ENCODE measurements around the gene USP44. TPM values are rescaled to one million over a fixed set of nuclear protein-coding genes. Genes with fewer than 3 reads are reported as not detected.
"Not testable (repeated sequence)": the region's sequence is repeated elsewhere in the genome, so short reads cannot be mapped to it uniquely, and the experiment has no call there.

Gene USP44
- total RNA-seq, 1 donor from 2014 or later = 10.4 TPM

GRCh38 chr12:95574799-95575452 lies 23.6 kb upstream of the USP44 start:
- Mint-ChIP-seq H3K4me3 (ENCODE audit: unreplicated experiment) (no peak overlapping the region), H3K36me3 (ENCODE audit: low read depth, unreplicated experiment) (no peaks in the 10 kb centered on the region), H3K9me3 (ENCODE audit: unreplicated experiment) (no peaks in the 10 kb centered on the region), H3K27ac (ENCODE audit: unreplicated experiment) (peak overlapping the region; percentile 2), H3K27me3 (ENCODE audit: unreplicated experiment) (peaks cover 4% of the 10 kb centered on the region), H3K4me1 (ENCODE audit: unreplicated experiment) (no peaks in the 10 kb centered on the region)
- no peak for DNase-seq (ENCODE audit: low spot score)
- TF ChIP-seq CTCF (IDR thresholded peaks at IDR 0.05; ENCODE audit: unreplicated experiment) = peak; percentile 93

- Mint-ChIP-seq H3K27ac (ENCODE audit: unreplicated experiment) (peak overlapping the region; percentile 2), H3K4me1 (ENCODE audit: unreplicated experiment) (no peaks in the 10 kb centered on the region), H3K9me3 (ENCODE audit: unreplicated experiment) (no peaks in the 10 kb centered on the region), H3K36me3 (ENCODE audit: low read depth, unreplicated experiment) (no peaks in the 10 kb centered on the region), H3K27me3 (ENCODE audit: unreplicated experiment) (peaks cover 4% of the 10 kb centered on the region), H3K4me3 (ENCODE audit: unreplicated experiment) (no peak overlapping the region)
- no peak for TF ChIP-seq CTCF (IDR thresholded peaks at IDR 0.05; ENCODE audit: unreplicated experiment)
- DNase-seq (ENCODE audit: low spot score) = no peak
Observed at GRCh38 chr12:95573951-95574576, 22.8 kb upstream of the USP44 start.

GRCh38 chr12:95571369-95571768 lies 20.1 kb upstream of the USP44 start:
- no peaks in the 10 kb centered on the region for H3K9me3 Mint-ChIP-seq (ENCODE audit: unreplicated experiment)
- TF ChIP-seq CTCF (IDR thresholded peaks at IDR 0.05; ENCODE audit: unreplicated experiment) = no peak
- H3K4me1 Mint-ChIP-seq (ENCODE audit: unreplicated experiment) = peaks cover 6% of the 10 kb centered on the region
- H3K27ac Mint-ChIP-seq (ENCODE audit: unreplicated experiment) = no peak overlapping the region
- no peaks in the 10 kb centered on the region for H3K36me3 Mint-ChIP-seq (ENCODE audit: low read depth, unreplicated experiment)
- no peak for DNase-seq (ENCODE audit: low spot score)
- H3K4me3 Mint-ChIP-seq (ENCODE audit: unreplicated experiment) = no peak overlapping the region
- peaks cover 1% of the 10 kb centered on the region for H3K27me3 Mint-ChIP-seq (ENCODE audit: unreplicated experiment)

GRCh38 chr12:95568045-95568444 lies 16.8 kb upstream of the USP44 start:
- not testable (repeated sequence) for DNase-seq (ENCODE audit: low spot score)

GRCh38 chr12:95557625-95558024 lies 6.3 kb upstream of the USP44 start:
- no peak for TF ChIP-seq CTCF (IDR thresholded peaks at IDR 0.05; ENCODE audit: unreplicated experiment)
- DNase-seq (ENCODE audit: low spot score) = no peak
- Mint-ChIP-seq H3K27ac (ENCODE audit: unreplicated experiment) (no peak overlapping the region), H3K9me3 (ENCODE audit: unreplicated experiment) (no peaks in the 10 kb centered on the region), H3K36me3 (ENCODE audit: low read depth, unreplicated experiment) (no peaks in the 10 kb centered on the region), H3K4me3 (ENCODE audit: unreplicated experiment) (no peak overlapping the region), H3K4me1 (ENCODE audit: unreplicated experiment) (no peaks in the 10 kb centered on the region), H3K27me3 (ENCODE audit: unreplicated experiment) (no peaks in the 10 kb centered on the region)

More at GRCh38 chr12:95568045-95568444, 16.8 kb upstream of the USP44 start:
- not testable (repeated sequence) for H3K27ac Mint-ChIP-seq (ENCODE audit: unreplicated experiment); H3K4me1 Mint-ChIP-seq (ENCODE audit: unreplicated experiment); H3K36me3 Mint-ChIP-seq (ENCODE audit: low read depth, unreplicated experiment); H3K9me3 Mint-ChIP-seq (ENCODE audit: unreplicated experiment); H3K4me3 Mint-ChIP-seq (ENCODE audit: unreplicated experiment); H3K27me3 Mint-ChIP-seq (ENCODE audit: unreplicated experiment)

Data from endothelial cell (in vitro differentiated cells).